ENCODE results near the gene IRF2BP1. TPM values are rescaled to one million over a fixed set of nuclear protein-coding genes. Genes with fewer than 3 reads are reported as not detected.
"Not testable (repeated sequence)": the region's sequence is repeated elsewhere in the genome, so short reads cannot be mapped to it uniquely, and the experiment has no call there.

Gene IRF2BP1
- polyA plus RNA-seq, 3 donors, result 20.3 to 32.8 (median 27.2) TPM

GRCh38 chr19:45908956-45909355 is 23.0 kb upstream of the IRF2BP1 start:
- DNase-seq, result no peak

DNA sequence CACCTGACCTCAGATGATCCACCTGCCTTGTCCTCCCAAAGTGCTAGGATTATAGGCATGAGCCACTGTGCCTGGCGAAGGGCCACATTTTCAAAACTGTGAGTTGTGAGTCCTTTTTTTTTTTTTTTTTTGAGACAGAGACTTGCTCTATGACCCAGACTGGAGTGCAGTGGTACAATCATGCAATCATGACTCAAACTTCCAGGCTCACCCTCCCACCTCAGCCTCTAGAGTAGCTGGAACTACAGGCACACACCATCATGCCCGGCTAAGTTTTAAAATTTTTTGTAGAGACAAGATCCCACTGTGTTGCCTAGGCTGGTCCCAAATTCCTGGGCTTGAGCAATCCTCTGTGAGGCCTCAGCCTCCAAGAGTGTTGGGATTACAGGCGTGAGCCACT is 20.3 kb upstream of the IRF2BP1 start:
- no peak for DNase-seq

GRCh38 chr19:45905011-45905410 is 19.1 kb upstream of the IRF2BP1 start:
- DNase-seq, result no peak

GRCh38 chr19:45902651-45903625 is 17.0 kb upstream of the IRF2BP1 start:
- DNase-seq, result peak; percentile 97

DNA sequence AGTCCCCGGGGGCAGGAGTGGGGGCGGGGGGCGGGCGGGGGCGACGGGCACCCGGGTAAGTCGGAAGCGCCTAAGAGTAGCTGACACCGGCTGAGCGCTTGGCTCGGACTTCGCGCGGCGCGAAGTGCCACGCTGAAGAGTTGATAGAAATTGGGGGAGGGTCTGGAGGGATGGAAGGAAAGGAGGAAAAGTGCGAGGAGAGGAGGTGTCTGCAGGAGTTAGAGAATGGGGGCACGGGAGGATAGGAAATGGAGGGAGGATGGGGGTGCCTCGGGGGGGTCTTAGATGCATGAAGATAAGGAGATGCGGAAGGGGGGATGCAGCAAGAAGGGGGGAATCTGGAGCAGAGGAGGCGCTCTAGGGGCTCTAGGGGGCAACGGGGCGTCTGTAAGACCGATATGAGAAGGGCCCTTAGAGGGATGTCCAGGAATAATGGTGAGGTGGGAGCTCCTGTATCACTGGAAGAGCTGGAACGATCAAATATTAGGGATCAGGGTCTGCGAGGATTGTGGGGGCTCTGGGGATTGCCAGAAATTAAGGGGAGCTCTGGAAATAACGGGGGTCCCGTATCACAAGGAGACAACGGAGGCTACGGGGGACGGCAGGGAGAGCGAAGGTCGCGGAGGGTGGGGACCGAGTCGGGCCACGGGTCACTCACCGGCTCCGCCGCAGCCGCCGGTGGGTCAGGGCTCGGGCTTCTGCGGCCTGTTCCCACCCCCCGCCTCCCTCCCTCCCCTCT is 16.1 kb upstream of the IRF2BP1 start, which contains the start of gene MYPOP:
TSS of gene MYPOP (minus strand) at position 702 of the 739 bp plus-strand sequence. CDS start 840 bp downstream, outside the sequence.
- no peak for DNase-seq

GRCh38 chr19:45901432-45901911 is 15.5 kb upstream of the IRF2BP1 start:
- no peak for DNase-seq

GRCh38 chr19:45900738-45901431 is 14.9 kb upstream of the IRF2BP1 start:
- no peak for DNase-seq

GRCh38 chr19:45899919-45900589 is 14.1 kb upstream of the IRF2BP1 start:
- DNase-seq, result no peak

GRCh38 chr19:45899253-45899652 is 13.3 kb upstream of the IRF2BP1 start:
- no peak for DNase-seq

GRCh38 chr19:45897261-45897812 is 11.4 kb upstream of the IRF2BP1 start:
- no peak for DNase-seq

- not testable (repeated sequence) for DNase-seq
Measured at GRCh38 chr19:45895983-45896599, 10.2 kb upstream of the IRF2BP1 start.

GRCh38 chr19:45895519-45895972 is 9.6 kb upstream of the IRF2BP1 start:
- no peak for DNase-seq

GRCh38 chr19:45890877-45891276 is 4.9 kb upstream of the IRF2BP1 start:
- no peak for DNase-seq

DNA sequence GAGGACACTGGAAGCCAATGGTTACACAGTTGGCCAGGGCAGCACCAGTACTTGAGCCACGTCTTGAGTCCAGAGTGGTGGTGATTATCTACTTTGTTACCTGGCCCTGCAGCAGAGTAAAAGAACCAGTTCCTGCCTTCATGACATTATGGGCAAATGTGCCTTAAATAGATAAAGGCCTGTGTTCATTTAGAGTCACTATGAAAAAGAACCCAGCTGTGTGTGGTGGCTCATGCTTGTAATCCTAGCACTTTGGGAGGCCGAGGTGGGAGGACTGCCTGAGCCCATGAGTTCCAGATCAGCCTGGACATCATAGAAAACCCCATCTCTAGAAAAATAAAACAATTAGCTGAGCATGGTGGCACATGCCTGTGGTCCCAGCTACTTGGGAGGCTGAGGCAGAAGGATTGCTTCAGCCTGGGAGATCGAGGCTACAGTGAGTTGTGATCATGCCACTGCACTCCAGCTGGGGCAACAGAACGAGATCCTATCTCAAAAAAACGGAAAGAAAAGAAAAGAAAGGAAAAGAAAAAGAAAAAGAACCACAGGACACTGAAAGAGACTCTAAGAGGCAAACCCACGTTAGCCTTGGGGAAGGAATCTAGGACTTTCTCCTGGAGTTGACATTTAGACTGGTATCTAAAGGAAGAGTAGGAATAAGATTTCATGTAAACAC is 3.4 kb upstream of the IRF2BP1 start:
- no peak for DNase-seq

GRCh38 chr19:45887200-45887710 is 1.3 kb upstream of the IRF2BP1 start:
- DNase-seq, result no peak

DNA sequence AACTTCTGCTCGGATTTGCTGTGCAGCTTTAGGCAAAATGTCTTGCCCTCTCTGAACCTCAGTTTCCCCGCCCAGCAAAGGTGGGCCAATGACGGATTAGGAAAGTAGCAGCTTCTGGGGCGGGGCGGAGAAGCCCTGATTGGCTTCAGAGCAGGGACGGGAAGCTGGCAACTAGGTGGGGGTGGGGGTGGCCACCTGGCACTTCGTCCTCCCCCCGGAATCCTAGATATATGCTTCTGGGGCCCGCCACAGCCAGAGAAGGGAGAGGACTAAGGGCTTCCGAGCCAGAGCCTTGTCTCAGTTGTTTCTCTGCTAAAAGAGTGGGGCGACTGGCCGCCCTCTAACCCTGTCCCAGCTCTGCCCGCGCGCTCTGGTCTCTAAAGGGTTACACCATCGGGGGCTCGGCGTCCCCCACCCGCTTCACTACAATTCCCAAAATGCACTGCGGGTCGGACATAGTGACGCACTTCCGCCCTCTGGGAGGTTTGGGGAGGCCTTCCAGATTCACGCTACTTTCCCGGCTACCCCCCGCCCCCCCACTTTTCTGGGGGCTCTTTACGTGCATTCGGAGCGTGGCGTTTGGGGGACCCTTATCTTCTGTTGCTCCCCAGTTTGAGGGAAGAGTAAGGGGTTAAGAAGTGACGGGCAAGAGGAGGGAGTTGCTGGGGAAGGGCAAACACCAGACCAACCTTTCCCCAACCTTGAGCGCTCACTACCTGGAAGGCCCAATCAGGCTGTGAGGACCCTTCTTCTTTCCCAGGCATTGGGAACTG is 672 bp upstream of the IRF2BP1 start:
- peak; percentile 94 for DNase-seq

GRCh38 chr19:45884682-45885555 is 1.0 kb downstream of the IRF2BP1 start:
- DNase-seq, result no peak
